GM12874 (cell line): ENCODE data around the gene SOS1.

Experiments used
- TF ChIP-seq, protein P1 (sequence below): IDR thresholded peaks from 2 replicates; pipeline ENCODE4 v1.5.1; 2011; ENCODE audit warnings: low read depth, mild to moderate bottlenecking, control low read depth, low read length, moderate library complexity; ENCODE audit not compliant: insufficient read depth

SOS1 gene

DNA sequence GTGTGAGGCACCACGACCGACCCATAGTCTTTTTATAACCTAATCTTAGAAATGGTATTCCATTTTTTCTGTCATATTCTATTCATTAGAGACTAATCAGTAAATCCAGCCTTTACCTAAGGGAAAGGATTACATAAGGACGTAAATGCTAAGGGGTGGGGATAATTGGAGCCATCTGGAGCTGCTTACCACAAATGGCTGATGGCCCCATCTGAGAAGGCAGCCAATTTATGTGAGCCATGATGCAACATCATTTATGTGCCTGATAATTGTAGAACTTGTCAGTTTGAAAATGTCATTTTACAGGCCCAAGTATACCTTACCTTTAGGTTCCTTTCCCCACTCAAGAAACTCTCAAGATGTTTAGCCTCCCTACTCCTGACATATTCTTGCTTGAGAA lies 187.2 kb downstream of the SOS1 start:
- TF ChIP-seq, protein P1, sequence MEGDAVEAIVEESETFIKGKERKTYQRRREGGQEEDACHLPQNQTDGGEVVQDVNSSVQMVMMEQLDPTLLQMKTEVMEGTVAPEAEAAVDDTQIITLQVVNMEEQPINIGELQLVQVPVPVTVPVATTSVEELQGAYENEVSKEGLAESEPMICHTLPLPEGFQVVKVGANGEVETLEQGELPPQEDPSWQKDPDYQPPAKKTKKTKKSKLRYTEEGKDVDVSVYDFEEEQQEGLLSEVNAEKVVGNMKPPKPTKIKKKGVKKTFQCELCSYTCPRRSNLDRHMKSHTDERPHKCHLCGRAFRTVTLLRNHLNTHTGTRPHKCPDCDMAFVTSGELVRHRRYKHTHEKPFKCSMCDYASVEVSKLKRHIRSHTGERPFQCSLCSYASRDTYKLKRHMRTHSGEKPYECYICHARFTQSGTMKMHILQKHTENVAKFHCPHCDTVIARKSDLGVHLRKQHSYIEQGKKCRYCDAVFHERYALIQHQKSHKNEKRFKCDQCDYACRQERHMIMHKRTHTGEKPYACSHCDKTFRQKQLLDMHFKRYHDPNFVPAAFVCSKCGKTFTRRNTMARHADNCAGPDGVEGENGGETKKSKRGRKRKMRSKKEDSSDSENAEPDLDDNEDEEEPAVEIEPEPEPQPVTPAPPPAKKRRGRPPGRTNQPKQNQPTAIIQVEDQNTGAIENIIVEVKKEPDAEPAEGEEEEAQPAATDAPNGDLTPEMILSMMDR: no peak

DNA sequence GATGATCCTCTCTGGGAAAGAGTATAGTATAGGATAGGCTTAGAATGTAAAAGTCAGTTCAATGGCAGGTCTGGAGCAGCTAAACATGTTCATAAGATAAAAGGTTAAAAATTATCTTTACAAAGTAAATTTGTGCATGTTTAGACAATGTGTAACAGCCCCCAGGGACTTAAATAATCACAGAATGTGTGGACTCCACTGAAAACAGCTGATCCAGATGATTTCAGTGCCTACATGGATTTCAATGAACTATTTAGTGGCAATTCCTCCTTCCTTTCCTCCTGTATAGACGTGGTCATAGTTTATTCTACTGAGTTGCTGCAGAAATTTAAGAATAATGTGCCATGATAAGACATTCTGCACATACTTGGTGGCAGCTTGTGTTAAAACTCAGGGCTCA lies 188.3 kb downstream of the SOS1 start:
- TF ChIP-seq, protein P1: no peak
